CD14-positive monocyte (primary cell): ENCODE data around the gene SEC22A. TPM values are rescaled to one million over a fixed set of nuclear protein-coding genes. Genes with fewer than 3 reads are reported as not detected.

Source experiments
- DNase-seq, 3 donors: peaks; one replicate each; pipeline ENCODE4 v3.0.0-alpha.2; 2011 to 2022
- H2AFZ ChIP-seq: 2 replicates; pipeline ENCODE4 v1.6.0; 2012; ENCODE audit warnings: mild to moderate bottlenecking, low read depth, low read length, inconsistent platforms; ENCODE audit not compliant: insufficient read depth, poor library complexity, severe bottlenecking
- H3K27ac ChIP-seq, 2 donors: 1 replicate in 1 of 2; 2 replicates in 1 of 2; pipeline ENCODE4 v1.5.1; 2012 to 2013; ENCODE audit warnings: low read length in 2 of 2, control low read depth in 1 of 2, inconsistent platforms in 1 of 2, low read depth in 1 of 2, mild to moderate bottlenecking in 1 of 2
- H3K27me3 ChIP-seq, 2 donors: one replicate each; pipeline versions ENCODE4 v1.6.0 to v1.6.1; 2011 to 2013; ENCODE audit warnings: low read length in 2 of 2; ENCODE audit not compliant: control insufficient read depth in 2 of 2, insufficient read depth in 2 of 2
- H3K36me3 ChIP-seq, 2 donors: replicated peaks in 1 of 2; 1 replicate in 1 of 2; 2 replicates in 1 of 2; pipeline versions ENCODE4 v1.5.1 to v1.6.1; 2012 to 2013; ENCODE audit warnings: low read length in 2 of 2, control low read depth in 1 of 2, inconsistent platforms in 1 of 2, mild to moderate bottlenecking in 1 of 2; ENCODE audit not compliant: insufficient read depth in 2 of 2, control insufficient read depth in 1 of 2
- H3K4me1 ChIP-seq, 2 donors: 1 replicate in 1 of 2; 2 replicates in 1 of 2; pipeline versions ENCODE4 v1.5.1 to v1.6.1; 2012 to 2013; ENCODE audit warnings: low read length in 2 of 2, control low read depth in 1 of 2, inconsistent platforms in 1 of 2, mild to moderate bottlenecking in 1 of 2, moderate library complexity in 1 of 2; ENCODE audit not compliant: insufficient read depth in 2 of 2, control insufficient read depth in 1 of 2
- H3K4me2 ChIP-seq: replicated peaks from 2 replicates; pipeline ENCODE3; 2012; ENCODE audit warnings: low read length, moderate library complexity, mild to moderate bottlenecking; ENCODE audit not compliant: poor library complexity, severe bottlenecking; ENCODE audit errors: extremely low read depth
- H3K4me3 ChIP-seq, 3 experiments: fragments of 200-600 bp in 1 of 3; sonication (generic) in 1 of 3; replicated peaks in 1 of 3; 1 replicate in 2 of 3; 2 replicates in 1 of 3; pipeline ENCODE4 v1.5.1; 2011 to 2013; ENCODE audit warnings: low read length in 3 of 3, mild to moderate bottlenecking in 3 of 3, control low read depth in 2 of 3, low read depth in 2 of 3, inconsistent platforms in 1 of 3, moderate library complexity in 1 of 3
- H3K79me2 ChIP-seq: 2 replicates; pipeline ENCODE4 v1.6.0; 2012; ENCODE audit warnings: mild to moderate bottlenecking, control low read depth, inconsistent platforms, low read length, moderate library complexity; ENCODE audit not compliant: insufficient read depth
- H3K9ac ChIP-seq: 2 replicates; pipeline ENCODE4 v1.6.0; 2017; ENCODE audit warnings: low read length, mild to moderate bottlenecking; ENCODE audit not compliant: insufficient read depth, poor library complexity, severe bottlenecking
- H3K9me3 ChIP-seq, 2 donors: replicated peaks in 1 of 2; 1 replicate in 1 of 2; 2 replicates in 1 of 2; pipeline versions ENCODE4 v1.5.1 to v1.6.1; 2012 to 2013; ENCODE audit warnings: low read length in 2 of 2, control low read depth in 1 of 2; ENCODE audit not compliant: control insufficient read depth in 1 of 2, insufficient read depth in 1 of 2
- H4K20me1 ChIP-seq: 2 replicates; pipeline ENCODE4 v1.6.0; 2012; ENCODE audit warnings: mild to moderate bottlenecking, low read length, control low read depth, moderate library complexity; ENCODE audit not compliant: insufficient read depth
- H3K27ac Mint-ChIP-seq, 7 donors: one replicate each; pipeline ENCODE4 v1.8.0; 2020; ENCODE audit warnings: mild to moderate bottlenecking in 7 of 7, mixed read lengths in 7 of 7, moderate library complexity in 6 of 7, inconsistent platforms in 2 of 7
- H3K27me3 Mint-ChIP-seq, 3 donors: one replicate each; pipeline ENCODE4 v1.8.0; 2021 to 2022; ENCODE audit warnings: low read depth in 3 of 3, mild to moderate bottlenecking in 3 of 3, mixed read lengths in 3 of 3, moderate library complexity in 3 of 3, inconsistent platforms in 1 of 3
- H3K36me3 Mint-ChIP-seq, 2 donors: one replicate each; pipeline ENCODE4 v1.8.0; 2020; ENCODE audit warnings: mixed read lengths in 2 of 2, inconsistent platforms in 1 of 2, mild to moderate bottlenecking in 1 of 2
- H3K4me1 Mint-ChIP-seq: one replicate; pipeline ENCODE4 v1.8.0; 2020; ENCODE audit warnings: mild to moderate bottlenecking, mixed read lengths
- H3K4me3 Mint-ChIP-seq, 2 donors: one replicate each; pipeline ENCODE4 v1.8.0; 2020; ENCODE audit warnings: mild to moderate bottlenecking in 2 of 2, mixed read lengths in 2 of 2, moderate library complexity in 1 of 2
- H3K9me3 Mint-ChIP-seq, 7 donors: one replicate each; pipeline ENCODE4 v1.8.0; 2020 to 2022; ENCODE audit warnings: mixed read lengths in 7 of 7, mild to moderate bottlenecking in 6 of 7, moderate library complexity in 6 of 7, inconsistent platforms in 2 of 7
- whole genome bisulfite sequencing: methylation state at CpG from one replicate; pipeline ENCODE4 v1.1.5; 2013; ENCODE audit warnings: missing lambda C conversion rate; ENCODE audit not compliant: insufficient coverage; 5-methylcytosine and 5-hydroxymethylcytosine counted together
- intact Hi-C, 2 donors: fragments of 100-400 bp; cut with micrococcal nuclease; formaldehyde crosslinking; loops; one replicate each; pipeline versions ENCODE4 v1.15.0 to v1.15.1; 2023
- polyA plus RNA-seq, 3 donors: library from polyadenylated mRNA; depleted of rRNA in 1 of 3; unstranded in 2 of 3; stranded (reverse) in 1 of 3; fragments of 300-500 nt in 2 of 3; fragments of >200 nt in 1 of 3; fragmentation: Illumina TruSeq in 2 of 3; gene quantifications; 1 replicate in 2 of 3; 2 replicates in 1 of 3; pipeline ENCODE4 v1.2.3, GENCODE V29; 2012 to 2021
- TF ChIP-seq, protein P1 (sequence below): fragments of 200-600 bp; IDR thresholded peaks from one replicate; pipeline ENCODE4 v1.8.0; 2022; ENCODE audit warnings: antibody characterized with exemption, mild to moderate bottlenecking

SEC22A gene
- polyA plus RNA-seq, 3 donors = 6.4 to 11.0 (median 8.8) TPM

DNA sequence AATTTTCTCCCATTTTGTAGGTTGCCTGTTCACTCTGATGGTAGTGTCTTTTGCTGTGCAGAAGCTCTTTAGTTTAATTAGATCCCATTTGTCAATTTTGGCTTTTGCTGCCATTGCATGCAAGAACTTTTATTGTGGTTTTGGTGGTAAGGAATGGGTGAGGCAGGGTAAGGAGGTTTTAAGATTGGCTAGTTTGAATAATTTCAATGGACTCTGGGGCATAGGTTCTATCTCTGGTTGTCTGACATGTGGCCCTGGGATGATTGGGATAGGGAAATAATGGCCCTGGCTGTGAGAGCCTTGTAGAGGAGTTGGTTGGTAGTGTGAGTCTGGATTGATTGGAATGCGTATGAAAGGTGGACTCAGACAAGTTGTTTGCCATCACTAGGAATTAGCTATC lies 38.0 kb downstream of the SEC22A start:
- intact Hi-C loops = no loop called here
- no peaks in the 10 kb centered on the region for H3K4me1 ChIP-seq
- H2AFZ ChIP-seq = no peak overlapping the region
- Mint-ChIP-seq H3K9me3 (peaks cover 0 to 8% (median 0%) of the 10 kb centered on the region in 7 donors), H3K4me3 (no peak overlapping the region), H3K4me1 (no peaks in the 10 kb centered on the region), H3K27me3 (no peaks in the 10 kb centered on the region), H3K27ac (no peak overlapping the region), H3K36me3 (peaks cover 38 to 56% of the 10 kb centered on the region in 2 donors)
- no peak overlapping the region for H3K9ac ChIP-seq
- no peak overlapping the region for H3K27ac ChIP-seq
- H3K9me3 ChIP-seq = no peaks in the 10 kb centered on the region
- TF ChIP-seq, protein P1, sequence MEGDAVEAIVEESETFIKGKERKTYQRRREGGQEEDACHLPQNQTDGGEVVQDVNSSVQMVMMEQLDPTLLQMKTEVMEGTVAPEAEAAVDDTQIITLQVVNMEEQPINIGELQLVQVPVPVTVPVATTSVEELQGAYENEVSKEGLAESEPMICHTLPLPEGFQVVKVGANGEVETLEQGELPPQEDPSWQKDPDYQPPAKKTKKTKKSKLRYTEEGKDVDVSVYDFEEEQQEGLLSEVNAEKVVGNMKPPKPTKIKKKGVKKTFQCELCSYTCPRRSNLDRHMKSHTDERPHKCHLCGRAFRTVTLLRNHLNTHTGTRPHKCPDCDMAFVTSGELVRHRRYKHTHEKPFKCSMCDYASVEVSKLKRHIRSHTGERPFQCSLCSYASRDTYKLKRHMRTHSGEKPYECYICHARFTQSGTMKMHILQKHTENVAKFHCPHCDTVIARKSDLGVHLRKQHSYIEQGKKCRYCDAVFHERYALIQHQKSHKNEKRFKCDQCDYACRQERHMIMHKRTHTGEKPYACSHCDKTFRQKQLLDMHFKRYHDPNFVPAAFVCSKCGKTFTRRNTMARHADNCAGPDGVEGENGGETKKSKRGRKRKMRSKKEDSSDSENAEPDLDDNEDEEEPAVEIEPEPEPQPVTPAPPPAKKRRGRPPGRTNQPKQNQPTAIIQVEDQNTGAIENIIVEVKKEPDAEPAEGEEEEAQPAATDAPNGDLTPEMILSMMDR = no peak
- WGBS = no CpG with 5 or more reads among the region's 1 CpG
- no peak overlapping the region for H3K4me2 ChIP-seq
- H3K79me2 ChIP-seq = no peaks in the 10 kb centered on the region
- no peaks in the 10 kb centered on the region for H4K20me1 ChIP-seq
- no peaks in the 10 kb centered on the region for H3K27me3 ChIP-seq
- peaks cover 15 to 56% of the 10 kb centered on the region in 2 donors for H3K36me3 ChIP-seq
- no peak overlapping the region for H3K4me3 ChIP-seq
- no peak for DNase-seq

- H3K27ac Mint-ChIP-seq = no peak overlapping the region
- Histone ChIP-seq H3K4me2 (no peak overlapping the region), H3K4me1 (no peaks in the 10 kb centered on the region), H3K9ac (no peak overlapping the region), H3K27ac (no peak overlapping the region), H3K4me3 (no peak overlapping the region), H3K79me2 (no peaks in the 10 kb centered on the region), H4K20me1 (no peaks in the 10 kb centered on the region), H3K9me3 (no peaks in the 10 kb centered on the region), H3K27me3 (no peaks in the 10 kb centered on the region), H2AFZ (no peak overlapping the region), H3K36me3 (peaks cover 43 to 77% of the 10 kb centered on the region in 2 donors)
- H3K4me1 Mint-ChIP-seq = no peaks in the 10 kb centered on the region
- 80% methylated on average over 1 of the region's 4 CpGs for WGBS
- H3K27me3 Mint-ChIP-seq = peaks cover 0 to 2% (median 0%) of the 10 kb centered on the region in 3 donors
- peaks cover 58 to 70% of the 10 kb centered on the region in 2 donors for H3K36me3 Mint-ChIP-seq
- H3K4me3 Mint-ChIP-seq = no peak overlapping the region
- peaks cover 0 to 6% (median 0%) of the 10 kb centered on the region in 7 donors for H3K9me3 Mint-ChIP-seq
- intact Hi-C loops = no loop called here
- no peak for DNase-seq
- TF ChIP-seq, protein P1 = no peak
Measured at GRCh38 chr3:123244128-123244527, 42.4 kb downstream of the SEC22A start.
